8988T (cell line): ENCODE measurements around the gene TNS2.
A peak's percentile ranks its signal among the peaks of the same experiment; 100 is the strongest.
"Not testable (repeated sequence)": the region's sequence is repeated elsewhere in the genome, so short reads cannot be mapped to it uniquely, and the experiment has no call there.

Experiments used
- DNase-seq: peaks from one replicate; pipeline ENCODE4 v3.0.0; 2011

The TNS2 gene

DNA sequence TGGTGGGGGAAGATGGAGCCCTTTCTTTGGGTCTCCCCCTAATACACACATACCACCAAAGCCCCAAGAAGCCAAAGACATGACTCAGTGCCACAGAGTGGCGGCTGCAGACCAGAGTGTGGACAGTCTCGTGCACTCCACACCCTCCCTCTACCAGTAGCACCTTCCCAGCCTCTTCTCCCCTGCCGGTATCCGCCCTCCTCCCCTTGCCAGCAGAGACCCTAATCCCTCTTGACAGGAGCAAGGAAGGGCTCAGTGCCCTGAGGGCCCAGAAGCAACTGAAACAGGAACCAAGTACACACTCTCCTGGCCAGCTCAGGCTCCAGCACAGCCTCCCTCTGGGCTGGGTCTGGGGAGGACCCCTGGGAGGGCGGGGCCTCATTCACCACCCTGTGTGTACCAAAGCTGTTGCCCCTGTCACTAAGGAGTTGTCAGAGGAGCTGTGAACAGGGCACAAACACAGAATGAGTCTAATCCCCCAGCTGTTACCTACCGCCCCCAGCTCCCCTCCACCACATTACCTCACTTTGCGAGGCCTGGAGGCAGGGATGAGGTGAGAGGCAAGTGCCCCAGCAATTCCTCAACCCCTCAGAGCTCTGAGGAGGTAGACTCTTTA, 21.1 kb downstream of the TNS2 start:
- DNase-seq, result no peak

DNA sequence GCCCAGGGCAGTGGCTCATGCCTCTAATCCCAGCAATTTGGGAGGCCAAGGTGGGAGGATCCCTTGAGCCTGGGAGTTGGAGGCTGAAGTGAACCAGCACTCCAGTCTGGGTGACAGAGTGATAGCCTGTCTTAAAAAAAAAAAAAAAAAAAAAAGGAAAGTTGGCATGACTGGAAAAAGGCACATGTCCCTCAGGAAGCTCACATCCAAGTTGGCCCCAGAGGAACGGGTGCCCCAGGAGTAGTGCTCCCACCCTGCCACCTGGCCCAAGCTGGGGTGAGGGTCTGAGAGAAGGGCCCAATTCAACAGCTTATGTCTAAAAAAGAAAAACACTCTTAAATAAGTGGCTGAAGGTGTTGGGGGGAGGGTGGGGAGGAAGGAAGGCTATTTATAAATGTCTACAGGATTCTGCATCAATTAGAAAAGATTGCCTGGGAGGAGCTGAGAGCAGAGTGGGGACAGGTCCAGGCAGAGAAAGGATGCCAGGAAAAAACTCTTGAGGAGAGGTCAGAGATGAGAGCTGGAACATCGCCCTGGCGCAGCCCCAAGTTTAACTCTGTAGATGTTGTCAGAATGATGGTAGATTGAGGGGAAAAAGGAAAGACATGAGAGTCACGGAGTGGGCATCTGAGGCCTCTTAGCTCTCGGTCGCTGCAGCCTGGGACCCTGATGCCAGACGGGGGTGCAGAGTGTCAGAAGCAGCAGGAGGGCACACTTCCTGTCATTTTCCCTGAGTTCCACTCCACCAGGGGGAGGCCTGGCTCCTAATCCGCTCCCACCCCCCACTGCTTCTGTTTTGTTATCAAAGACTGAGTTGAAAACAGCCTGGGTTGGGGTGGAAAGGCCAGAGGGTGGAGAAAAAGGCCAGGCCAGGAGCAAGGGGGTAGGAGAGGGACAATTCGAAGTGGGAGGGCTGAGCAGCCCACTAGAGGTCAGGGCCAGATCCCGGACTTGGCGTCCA, 22.0 kb downstream of the TNS2 start:
- DNase-seq, result no peak

DNA sequence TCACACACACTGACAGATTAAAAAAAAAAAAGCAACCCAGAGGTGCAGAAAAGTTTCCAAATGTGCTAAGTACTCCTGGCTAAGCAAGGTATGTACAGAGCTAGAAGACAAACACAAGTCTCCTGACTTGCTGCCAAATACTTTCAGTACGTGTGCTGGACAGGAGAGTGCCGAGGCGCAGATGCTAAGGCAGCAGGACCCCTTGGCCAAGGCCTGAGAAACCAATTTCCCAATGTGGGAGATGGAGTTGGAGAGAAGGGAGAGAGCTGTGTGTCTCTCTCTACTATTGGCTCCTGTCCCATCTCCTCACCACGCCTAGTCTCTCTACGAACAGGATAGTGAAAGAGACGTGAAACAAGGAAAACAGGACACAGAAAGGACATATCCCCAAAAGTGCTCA, 24.0 kb downstream of the TNS2 start:
- DNase-seq, result no peak

DNA sequence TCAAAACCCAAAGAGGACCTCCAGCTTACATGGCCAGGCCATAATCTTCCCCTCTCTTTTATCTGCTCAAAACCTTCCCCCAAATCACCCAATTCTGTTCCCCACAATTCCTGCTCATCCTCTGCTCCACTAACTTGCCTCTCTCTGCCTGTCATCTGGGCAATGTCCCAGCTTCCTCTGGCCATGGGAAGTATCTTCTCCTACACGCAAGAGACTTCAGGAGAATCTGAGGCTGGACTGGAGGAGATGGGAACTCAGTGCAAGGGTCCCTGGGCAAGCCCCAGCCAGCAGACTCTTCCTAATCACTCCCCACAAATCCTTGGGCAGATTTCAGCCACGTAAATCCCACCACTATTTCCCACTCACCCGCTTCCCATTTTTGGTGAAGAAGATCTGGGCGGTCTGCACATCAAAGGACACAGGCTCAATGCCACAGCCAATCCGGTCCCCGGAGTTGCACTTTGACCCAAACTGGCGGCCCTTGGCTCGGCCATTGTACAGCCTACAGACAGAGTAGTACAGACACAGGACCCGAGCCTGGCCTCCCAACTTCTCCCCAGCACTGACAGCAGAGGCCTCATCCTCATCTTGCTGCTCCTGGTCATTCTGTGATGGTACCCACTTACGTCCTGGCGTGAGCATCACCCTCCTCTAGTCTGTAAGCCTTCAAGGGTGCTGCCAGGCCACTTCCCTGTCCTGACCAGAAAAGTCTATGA, 24.6 kb downstream of the TNS2 start:
- no peak for DNase-seq

DNA sequence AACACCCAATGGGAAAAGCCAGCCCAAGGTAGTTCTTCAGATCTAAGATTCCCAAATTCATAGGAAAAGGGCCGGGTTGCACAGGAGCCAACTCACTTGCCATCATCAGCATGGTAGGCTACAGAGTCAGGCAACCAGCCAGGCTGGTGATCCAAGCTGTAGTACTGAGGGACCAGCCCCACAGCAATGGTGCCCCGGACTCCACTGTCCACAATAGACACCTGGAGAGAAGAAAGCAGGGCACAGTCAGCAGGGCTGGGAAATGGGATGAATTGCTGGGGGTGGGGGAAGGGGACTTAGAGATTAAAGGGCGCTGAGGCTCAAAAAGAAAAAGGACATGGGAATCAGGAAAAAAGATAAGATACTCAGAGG, 25.1 kb downstream of the TNS2 start:
- DNase-seq, result no peak

DNA sequence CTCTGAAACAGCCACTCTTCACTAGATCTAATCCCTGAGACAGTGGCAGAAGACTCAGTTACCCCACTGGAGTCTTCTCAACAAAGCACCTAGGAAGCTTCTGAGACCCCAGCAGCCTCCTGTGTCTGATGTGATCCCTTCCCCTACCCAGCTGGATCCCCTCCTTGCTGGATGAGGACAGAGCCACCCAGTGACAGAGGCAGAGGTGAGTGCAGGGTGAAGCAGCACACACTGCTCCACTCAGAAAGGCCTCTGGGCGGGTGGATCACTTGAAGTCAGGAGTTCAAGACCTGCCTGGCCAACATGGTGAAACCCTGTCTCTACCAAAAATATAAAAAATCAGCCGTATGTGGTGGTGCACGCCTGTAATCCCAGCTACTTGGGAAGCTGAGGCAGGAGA, 26.6 kb downstream of the TNS2 start:
- DNase-seq, result no peak

DNA sequence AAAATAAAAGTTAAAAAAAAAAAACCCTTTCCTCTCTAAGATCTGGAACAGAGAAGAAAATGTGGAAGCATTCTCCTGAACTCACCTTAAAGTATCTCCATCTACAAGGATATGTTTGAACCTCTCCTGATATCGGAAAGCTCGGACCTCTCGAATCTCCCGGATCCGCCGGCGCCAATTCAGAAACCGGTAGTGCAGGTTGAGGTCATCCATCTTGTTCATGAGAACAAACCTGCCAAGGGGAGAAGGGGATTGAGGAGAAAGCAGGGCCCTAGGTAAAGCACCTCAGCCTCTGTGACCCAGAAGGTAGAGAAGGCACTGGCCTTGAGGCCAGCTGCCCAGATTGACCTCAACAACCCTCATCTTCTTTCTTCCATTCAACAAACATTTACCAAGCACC, 27.2 kb downstream of the TNS2 start:
- DNase-seq, result no peak

DNA sequence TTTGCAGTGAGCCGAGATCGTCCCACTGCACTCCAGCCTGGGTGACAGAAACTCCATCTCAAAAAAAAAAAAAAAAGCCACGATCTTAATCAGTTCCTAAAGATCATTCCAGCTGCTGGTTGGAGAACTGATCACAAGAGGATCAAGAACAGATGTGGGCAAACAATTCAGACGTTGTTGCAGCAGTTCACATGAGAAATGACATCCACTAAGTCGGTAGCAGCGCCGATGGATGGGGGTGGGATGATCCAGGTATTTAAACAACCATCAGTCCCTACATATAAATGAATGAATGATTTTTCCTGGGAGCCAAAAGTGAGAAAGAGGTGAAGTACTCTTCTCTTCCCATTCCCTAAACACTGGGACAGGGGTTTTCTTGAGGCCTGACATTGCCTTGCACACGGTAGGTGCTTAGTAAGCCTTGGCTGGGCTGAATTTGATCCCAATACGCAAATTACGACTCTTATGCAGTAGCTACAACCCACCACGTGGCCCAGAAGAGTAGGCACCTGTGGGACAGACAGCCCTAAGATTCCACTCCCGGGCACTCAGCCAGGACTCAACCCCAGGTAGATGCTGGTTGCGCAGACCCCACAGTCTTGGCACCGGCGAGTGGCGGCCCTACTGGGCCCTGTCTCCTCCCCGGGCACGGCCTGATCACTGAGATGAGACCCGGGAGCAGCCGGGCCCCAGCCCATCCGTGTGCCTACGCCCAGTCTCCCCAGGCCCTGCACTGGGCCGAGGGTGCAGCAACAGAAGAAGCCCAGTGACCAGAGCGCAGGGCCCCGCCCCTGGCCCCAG, 28.8 kb downstream of the TNS2 start:
- DNase-seq, result no peak

DNA sequence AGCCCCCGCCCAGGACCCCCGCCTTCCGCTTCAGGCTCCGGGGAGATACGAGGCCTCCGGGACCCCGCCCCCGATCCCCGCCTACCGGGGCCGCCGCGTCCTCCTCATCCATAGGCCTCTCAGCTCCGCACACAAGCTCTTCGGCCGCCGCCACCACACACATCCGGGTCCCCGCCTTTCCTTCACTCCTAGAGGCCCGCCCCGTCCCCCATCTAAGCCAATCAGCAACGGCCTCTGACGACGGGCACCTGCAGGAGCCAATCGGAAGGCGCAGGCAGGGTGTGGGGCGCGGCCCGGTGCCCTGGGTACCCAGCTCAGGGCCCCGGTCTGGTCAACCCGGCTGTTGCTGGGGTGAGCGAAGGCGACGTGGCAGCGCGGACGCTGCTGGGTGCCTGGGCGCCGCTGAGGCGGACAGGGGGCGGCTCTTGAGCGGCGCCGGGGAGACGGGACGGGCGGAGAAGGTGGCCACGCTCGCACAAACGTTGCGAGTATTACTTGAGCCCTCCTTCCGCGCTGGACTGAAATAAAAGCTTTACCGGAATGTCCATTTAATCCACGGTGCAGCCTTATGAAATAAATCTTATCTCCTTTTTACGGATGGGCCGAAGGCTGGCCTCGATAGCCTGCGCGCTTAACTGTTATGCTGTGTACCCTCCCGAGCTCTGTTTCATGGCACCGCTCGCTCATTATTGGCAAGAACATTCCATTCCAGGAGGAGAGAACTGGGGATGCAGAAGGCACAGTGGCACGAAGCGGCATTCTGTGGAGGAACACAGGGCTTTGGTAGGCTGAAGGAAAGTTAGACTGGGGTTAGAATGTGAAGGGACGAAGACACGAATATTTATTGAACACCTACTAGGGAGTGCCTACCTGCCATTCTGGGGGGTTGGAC, 29.6 kb downstream of the TNS2 start, which contains the start of gene SPRYD3:
SPRYD3 (minus strand) TSS at position 165 of the 892 bp plus-strand sequence; CDS start at position 108, 57 bp downstream.
- peak; percentile 99 for DNase-seq

DNA sequence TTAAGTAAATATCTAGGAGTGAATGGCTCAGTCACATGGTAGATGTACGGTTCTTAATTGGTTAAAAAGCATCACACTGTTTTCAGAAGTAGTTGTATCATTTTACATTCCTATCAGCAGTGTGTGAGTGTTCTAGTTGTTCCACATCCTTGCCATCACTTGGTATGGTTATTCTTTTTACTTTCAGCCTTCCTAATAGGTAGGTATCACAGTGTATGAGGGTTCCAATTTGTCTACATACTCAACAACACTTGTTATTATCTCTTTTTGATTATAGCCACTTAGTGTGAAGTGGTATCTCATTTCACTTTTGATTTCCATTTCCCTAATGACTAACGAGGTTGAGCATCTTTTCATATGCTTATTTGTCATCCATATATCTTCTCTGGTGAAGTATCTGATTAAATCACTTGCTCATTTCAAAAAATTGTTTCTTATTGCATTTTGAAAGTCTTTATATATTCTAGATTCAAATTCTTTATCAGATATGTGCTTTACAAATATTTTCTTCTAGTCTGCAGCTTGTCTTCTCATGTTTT, 32.8 kb downstream of the TNS2 start:
- no peak for DNase-seq

DNA sequence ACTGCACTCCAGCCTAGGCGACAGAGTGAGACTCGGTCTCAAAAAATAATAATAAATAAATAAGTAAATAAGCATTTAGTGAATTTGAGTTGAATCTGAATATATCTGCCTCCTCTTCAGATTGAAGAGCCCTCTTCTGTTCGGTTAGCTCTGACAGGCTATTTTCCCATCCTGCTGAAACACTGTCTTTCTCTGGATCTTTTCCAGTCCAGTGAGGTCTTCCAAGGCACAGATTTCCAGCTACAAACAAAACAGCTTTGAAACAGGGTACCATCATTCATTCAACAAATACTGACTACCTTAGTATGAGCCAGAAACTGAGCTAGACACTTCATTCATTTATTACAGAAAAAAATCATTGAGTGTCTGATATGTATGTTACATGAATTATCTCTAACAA, 36.5 kb downstream of the TNS2 start:
- no peak for DNase-seq

DNA sequence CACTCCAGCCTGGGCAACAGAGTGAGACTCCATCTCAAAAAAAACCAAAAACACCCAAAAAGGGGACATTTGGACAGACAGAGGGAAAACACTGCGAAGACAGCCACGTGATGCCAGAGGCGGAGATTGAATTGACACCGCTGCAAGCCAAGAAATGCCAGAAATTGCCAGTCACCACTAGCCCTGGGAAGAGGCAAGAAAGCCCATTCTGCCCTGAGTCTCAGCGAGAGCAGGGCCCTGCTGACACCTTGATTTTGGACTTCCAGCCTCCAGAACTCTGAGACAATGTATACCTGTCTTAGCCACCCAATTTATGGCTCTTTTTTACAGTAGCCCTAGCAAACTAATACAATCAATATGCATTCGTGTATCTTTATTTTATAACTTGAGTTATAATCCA, 40.2 kb downstream of the TNS2 start:
- no peak for DNase-seq

DNA sequence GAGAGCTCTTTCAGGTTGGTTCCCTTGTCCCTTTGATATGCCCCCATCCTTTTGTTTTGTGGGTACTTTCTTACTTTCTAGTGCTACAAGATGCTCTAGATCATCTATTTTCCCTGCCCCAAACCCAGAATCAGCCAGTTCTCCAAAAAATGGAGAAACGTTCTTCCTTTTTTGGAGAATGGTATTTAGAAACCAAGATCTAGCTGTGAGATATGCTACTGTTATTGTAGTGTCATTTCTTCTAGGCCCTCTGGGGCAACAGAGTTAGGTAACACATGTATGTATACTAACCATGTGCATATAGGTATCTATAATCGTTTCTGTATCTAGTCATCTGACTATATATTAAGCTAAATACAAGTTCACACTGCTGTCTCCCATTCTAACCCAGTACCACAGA, 40.7 kb downstream of the TNS2 start:
- DNase-seq, result no peak

DNA sequence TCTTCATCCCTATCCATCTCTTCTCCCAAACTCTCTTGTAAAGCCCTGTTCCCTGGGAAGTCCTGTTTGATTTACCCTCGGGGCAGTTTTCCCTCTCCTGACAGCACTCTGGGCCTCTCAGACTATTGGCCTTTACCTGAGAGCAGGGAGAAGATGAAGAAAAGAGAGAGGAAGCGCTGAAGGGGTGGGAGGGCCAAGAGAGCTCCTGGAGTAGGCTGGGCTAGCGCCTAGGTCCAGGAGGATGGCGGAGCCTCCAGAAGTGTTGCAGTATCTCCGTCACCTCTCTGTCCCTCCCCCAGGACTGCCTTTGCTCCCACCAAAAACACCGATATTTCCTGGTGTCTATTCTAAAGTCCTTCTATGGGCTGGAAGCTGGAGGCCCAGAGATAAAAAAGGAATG, 41.9 kb downstream of the TNS2 start:
- DNase-seq, result no peak

DNA sequence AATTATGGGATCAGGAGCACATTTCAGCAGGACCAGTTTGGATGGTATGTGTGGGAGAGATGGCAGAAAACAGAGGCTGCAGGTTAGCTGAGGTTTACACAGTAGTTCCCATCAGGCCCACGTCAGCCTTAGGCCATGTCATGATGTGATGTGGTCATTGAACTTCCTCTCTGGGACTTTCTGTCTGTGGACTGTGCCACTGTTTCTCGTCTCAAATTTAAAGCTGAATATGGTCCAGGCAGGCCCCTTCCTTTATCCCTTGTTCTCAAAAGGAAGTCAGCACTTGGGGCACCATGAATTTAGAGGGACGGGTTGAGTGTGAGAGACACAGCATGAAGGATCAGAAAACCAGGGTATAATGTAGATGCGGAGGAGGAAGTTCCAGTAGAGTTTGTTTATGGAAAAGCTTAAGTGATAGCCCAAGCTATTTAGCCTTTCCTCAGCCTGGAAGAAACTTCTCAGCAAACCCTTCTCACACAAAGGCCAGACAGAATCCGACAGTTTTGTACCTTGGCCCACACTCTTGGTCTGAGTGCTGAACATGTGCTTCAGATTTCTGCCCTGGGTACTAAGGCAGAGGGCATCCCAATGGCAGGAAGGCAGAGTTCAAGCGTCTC, 44.0 kb downstream of the TNS2 start:
- no peak for DNase-seq

DNA sequence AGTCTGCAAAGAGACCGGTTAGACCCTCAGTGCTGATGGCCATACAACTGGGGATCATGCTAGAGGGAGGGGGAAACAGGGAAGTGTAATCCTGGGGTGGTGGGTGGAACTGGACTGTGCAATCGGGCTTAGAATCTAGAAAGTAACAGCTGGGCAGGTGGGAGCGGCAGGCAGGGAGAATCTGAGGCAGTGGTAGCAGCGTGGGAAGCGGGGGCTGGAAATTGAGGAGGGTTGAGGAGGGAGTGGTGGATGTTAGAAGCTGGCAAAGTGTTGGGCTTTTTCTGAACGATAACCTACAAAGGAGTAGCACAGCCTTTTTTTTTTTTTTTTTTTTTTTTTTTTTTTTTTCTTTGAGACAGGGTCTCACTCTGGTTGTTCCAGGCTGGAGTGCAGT, 44.5 kb downstream of the TNS2 start:
- DNase-seq, result no peak

DNA sequence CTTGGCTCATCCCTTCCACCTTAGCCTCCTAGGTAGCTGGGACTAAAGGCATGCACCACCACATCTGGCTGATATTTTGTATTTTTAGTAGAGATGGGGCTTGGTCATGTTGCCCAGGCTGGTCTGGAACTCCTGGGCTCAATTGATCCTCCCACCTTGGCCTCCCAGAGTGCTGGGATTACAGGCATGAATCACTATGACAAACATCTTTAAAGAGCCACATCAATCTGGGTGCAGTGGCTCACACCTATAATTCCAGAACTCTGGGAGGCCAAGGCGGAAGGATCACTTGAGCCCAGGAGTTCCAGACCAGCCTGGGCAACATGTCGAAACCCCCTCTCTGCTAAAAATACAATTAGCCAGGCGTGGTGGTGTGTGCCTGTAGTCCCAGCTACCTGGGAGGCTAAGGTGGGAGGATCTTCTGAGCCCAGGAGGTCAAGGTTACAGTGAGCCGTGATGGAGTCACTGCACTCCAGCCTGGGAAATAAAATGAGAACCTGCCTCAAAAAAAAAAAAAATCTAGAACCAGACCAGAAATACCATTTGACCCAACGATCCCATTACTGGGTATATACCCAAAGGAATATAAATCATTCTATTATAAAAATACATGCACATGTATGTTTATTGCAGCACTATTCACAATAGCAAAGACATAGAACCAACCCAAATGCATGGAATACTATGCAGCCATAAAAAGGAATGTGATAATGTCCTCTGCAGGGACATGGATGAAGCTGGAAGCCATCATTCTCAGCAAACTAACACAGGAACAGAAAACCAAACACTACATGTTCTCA, 45.1 kb downstream of the TNS2 start:
- DNase-seq, result not testable (repeated sequence)

DNA sequence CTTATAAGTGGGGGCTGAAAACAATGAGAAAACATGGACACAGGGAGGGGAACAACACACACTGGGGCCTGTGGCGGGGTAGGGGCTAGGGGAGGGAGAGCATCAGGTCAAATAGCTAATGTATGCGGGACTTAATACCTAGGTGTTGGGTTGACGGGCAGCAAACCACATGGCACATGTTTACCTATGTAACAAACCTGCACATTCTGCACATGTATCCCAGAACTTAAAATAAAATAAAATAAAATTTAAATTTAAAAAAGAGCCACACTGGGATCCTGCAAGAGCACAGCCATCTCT, 45.7 kb downstream of the TNS2 start:
- DNase-seq, result not testable (repeated sequence)

DNA sequence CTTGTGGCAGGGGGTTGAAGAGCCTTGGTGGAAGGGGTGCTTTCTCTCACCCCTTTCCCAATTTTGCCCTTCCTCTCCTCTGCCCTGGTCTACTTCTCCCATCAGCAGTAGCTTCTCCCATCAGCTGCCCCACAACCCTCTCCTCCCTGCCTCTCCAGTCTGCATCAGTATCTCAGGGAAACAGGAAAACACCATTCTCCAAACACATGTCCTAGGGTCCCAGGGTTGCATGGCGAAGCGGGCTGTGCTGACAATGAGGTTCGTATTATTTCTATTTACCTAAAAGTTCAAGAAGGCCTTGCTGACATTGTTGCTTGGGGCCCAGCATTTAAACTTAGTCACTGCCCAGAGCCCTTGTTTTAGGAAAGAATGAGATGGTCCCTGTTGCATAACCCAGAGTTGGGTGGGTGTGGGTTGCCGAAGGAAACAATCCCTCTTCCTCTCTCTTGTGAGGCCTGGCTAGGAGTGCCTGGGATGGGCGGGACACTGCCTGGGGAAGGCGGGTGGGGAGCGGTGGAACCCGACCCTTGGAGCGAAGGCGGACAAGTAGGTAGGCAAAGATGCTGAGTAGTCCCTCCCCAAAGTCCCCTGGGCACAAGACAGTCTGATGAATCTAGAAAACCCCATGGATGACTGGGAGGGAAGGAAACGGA, 46.4 kb downstream of the TNS2 start:
- no peak for DNase-seq

DNA sequence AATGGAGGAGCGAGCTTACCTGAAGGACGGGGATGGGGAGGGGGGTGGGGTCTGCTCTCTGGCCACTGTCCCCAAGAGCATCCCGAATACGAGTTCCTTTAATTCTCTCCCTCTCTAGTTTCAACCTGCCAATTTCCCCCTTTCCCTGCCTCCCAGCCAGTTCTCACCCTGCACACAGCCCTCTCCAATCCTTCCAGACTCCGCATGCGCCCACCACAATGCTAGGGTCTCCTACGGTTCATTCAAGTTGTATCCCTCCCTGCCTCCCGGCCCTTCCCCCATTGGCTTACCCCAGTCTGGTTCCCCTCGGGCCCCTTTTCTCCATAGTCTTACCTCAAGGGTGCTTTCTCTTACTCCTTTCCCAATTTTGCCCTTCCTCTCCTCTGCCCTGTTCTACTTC, 46.9 kb downstream of the TNS2 start:
- no peak for DNase-seq
